GM23338 (cell line): ENCODE measurements around the gene EXOC2. TPM values are rescaled to one million over a fixed set of nuclear protein-coding genes. Genes with fewer than 3 reads are reported as not detected.

Experiments used
- ATAC-seq: fragments of 200-7000 bp; cut with Tn5 transposase; 3 replicates; pipeline ENCODE4 v1.9.1; 2020
- DNase-seq: peaks from one replicate; pipeline ENCODE4 v3.0.0-alpha.2; 2015; ENCODE audit warnings: low spot score
- H2AFZ ChIP-seq: fragments of 200-600 bp; sonication (generic); 2 replicates; pipeline ENCODE4 v1.8.0; 2016; ENCODE audit warnings: antibody characterized with exemption, mild to moderate bottlenecking, moderate library complexity
- H3F3A ChIP-seq: fragments of 200-600 bp; sonication (generic); replicated peaks from 2 replicates; pipeline ENCODE4 v1.8.0; 2017; ENCODE audit warnings: antibody characterized with exemption, mixed run types, low read depth
- H3K27ac ChIP-seq: fragments of 200-600 bp; sonication (generic); 2 replicates; pipeline ENCODE4 v1.6.1; 2016; ENCODE audit warnings: low read depth
- H3K27me3 ChIP-seq: fragments of 200-600 bp; sonication (generic); 2 replicates; pipeline ENCODE4 v1.8.0; 2016; ENCODE audit warnings: mild to moderate bottlenecking, mixed run types, moderate library complexity; ENCODE audit not compliant: insufficient read depth
- H3K36me3 ChIP-seq: fragments of 200-600 bp; sonication (generic); 2 replicates; pipeline ENCODE4 v1.8.0; 2016; ENCODE audit warnings: mild to moderate bottlenecking; ENCODE audit not compliant: insufficient read depth
- H3K4me1 ChIP-seq: fragments of 200-600 bp; sonication (generic); 2 replicates; pipeline ENCODE4 v1.8.0; 2016; ENCODE audit warnings: mild to moderate bottlenecking, moderate library complexity; ENCODE audit not compliant: insufficient read depth
- H3K4me2 ChIP-seq: fragments of 200-600 bp; sonication (generic); 2 replicates; pipeline ENCODE4 v1.7.1; 2017; ENCODE audit warnings: mixed run types
- H3K4me3 ChIP-seq: fragments of 200-600 bp; sonication (generic); 2 replicates; pipeline ENCODE4 v1.6.1; 2016; ENCODE audit warnings: mixed run types
- H3K79me2 ChIP-seq: fragments of 200-600 bp; sonication (generic); replicated peaks from 2 replicates; pipeline ENCODE4 v1.8.0; 2017; ENCODE audit warnings: mild to moderate bottlenecking; ENCODE audit not compliant: insufficient read depth
- H3K9me2 ChIP-seq: fragments of 200-600 bp; sonication (generic); 2 replicates; pipeline ENCODE4 v1.8.0; 2017; ENCODE audit not compliant: insufficient read depth
- H4K20me1 ChIP-seq: fragments of 200-600 bp; sonication (generic); replicated peaks from 2 replicates; pipeline ENCODE4 v1.8.0; 2017; ENCODE audit warnings: mild to moderate bottlenecking; ENCODE audit not compliant: insufficient read depth
- H3K27ac Mint-ChIP-seq: 2 replicates; pipeline ENCODE4 v1.8.0; 2020; ENCODE audit warnings: inconsistent platforms, mild to moderate bottlenecking, moderate library complexity, mixed read lengths
- H3K27me3 Mint-ChIP-seq: 3 replicates; pipeline ENCODE4 v1.8.0; 2022; ENCODE audit warnings: low read depth, mild to moderate bottlenecking, moderate library complexity, mixed read lengths, inconsistent platforms; ENCODE audit not compliant: insufficient read depth, poor library complexity
- H3K36me3 Mint-ChIP-seq: 3 replicates; pipeline ENCODE4 v1.8.0; 2021; ENCODE audit warnings: low read depth, mild to moderate bottlenecking, inconsistent platforms, moderate library complexity, mixed read lengths
- H3K4me1 Mint-ChIP-seq: 3 replicates; pipeline ENCODE4 v1.8.0; 2020; ENCODE audit warnings: mild to moderate bottlenecking, inconsistent platforms, mixed read lengths
- H3K4me3 Mint-ChIP-seq: 3 replicates; pipeline ENCODE4 v1.8.0; 2021; ENCODE audit warnings: moderate library complexity, mild to moderate bottlenecking, inconsistent platforms, mixed read lengths
- H3K9me3 Mint-ChIP-seq: 3 replicates; pipeline ENCODE4 v1.8.0; 2020; ENCODE audit warnings: moderate library complexity, mild to moderate bottlenecking, inconsistent platforms, mixed read lengths
- CREB1 ChIP-seq: fragments of 250-450 bp; sonication (Bioruptor Pico); IDR thresholded peaks from 2 replicates; pipeline ENCODE4 v1.5.0; 2020; ENCODE audit warnings: low read depth, mild to moderate bottlenecking, moderate library complexity
- ETS1 ChIP-seq: IDR thresholded peaks from 2 replicates; pipeline ENCODE4 v1.6.1; 2016; ENCODE audit warnings: antibody characterized with exemption
- NANOG ChIP-seq: IDR thresholded peaks from 2 replicates; pipeline ENCODE4 v1.6.1; 2016; ENCODE audit warnings: antibody characterized with exemption, borderline replicate concordance
- POLR2AphosphoS5 ChIP-seq: IDR thresholded peaks from 2 replicates; pipeline ENCODE4 v1.6.1; 2016; ENCODE audit warnings: antibody characterized with exemption, low read depth
- REST ChIP-seq: IDR thresholded peaks from one replicate; pipeline ENCODE4 v1.6.1; 2018; ENCODE audit warnings: antibody characterized with exemption; ENCODE audit not compliant: unreplicated experiment
- STAT1 ChIP-seq: IDR thresholded peaks from one replicate; pipeline ENCODE4 v1.6.1; 2016; ENCODE audit warnings: antibody characterized with exemption; ENCODE audit not compliant: unreplicated experiment
- ZNF331 ChIP-seq: fragments of 250-450 bp; sonication (Bioruptor Pico); IDR thresholded peaks from 2 replicates; pipeline ENCODE4 v1.5.0; 2020; ENCODE audit warnings: low read depth, mild to moderate bottlenecking, moderate library complexity
- polyA plus RNA-seq: library from polyadenylated mRNA; unstranded; fragments of >200 nt; fragmentation: Nextera tagmentation; extraction: Ambion mirVana; gene quantifications from 2 replicates; pipeline ENCODE4 v1.2.1, GENCODE V29; 2016
- total RNA-seq: library from RNA; depleted of rRNA; stranded (reverse); fragments of >200 nt; shearing (Covaris generic); gene quantifications from 2 replicates; pipeline ENCODE4 v1.2.3, GENCODE V29; 2014

Gene EXOC2
- total and polyA plus RNA-seq, 2 experiments from 2014 or later, result 28.7 to 93.6 TPM

DNA sequence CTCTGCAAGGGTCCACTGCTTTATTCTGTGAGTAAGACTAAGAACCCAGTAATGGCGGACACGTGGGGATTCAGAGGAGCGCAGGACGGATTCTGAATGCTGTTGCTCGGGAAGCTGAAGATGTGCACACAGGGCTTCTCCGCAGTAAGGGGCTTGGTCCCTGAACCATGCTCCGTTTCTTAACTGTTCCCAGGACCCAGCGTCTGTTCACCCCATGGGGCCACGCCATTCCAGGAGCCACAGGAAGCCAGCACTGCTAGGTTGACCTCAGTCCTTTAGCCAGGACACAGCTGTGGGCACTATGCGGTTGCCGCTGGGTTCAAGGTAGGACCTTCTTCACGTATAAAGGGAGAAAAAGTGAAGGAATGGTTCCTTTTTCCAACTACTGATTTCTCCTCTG, 241.6 kb downstream of the EXOC2 start:
- peaks cover 20% of the 10 kb centered on the region for H3K36me3 Mint-ChIP-seq
- H3K4me1 ChIP-seq, result no peaks in the 10 kb centered on the region
- H3K27ac ChIP-seq, result no peak overlapping the region
- H3F3A ChIP-seq, result no peaks in the 10 kb centered on the region
- no peak for ATAC-seq
- no peak overlapping the region for H3K4me2 ChIP-seq
- peaks cover 4% of the 10 kb centered on the region; the same call in 1 of the 3 replicates for H3K4me1 Mint-ChIP-seq
- no peaks in the 10 kb centered on the region for H3K27me3 ChIP-seq
- H3K36me3 ChIP-seq, result no peaks in the 10 kb centered on the region
- H3K9me3 Mint-ChIP-seq, result peaks cover 34% of the 10 kb centered on the region
- TF ChIP-seq NANOG (no peak), ETS1 (no peak)
- H4K20me1 ChIP-seq, result no peaks in the 10 kb centered on the region
- H3K4me3 ChIP-seq, result no peak overlapping the region
- H3K27ac Mint-ChIP-seq, result no peak overlapping the region
- no peak overlapping the region for H3K4me3 Mint-ChIP-seq
- H3K79me2 ChIP-seq, result no peaks in the 10 kb centered on the region
- DNase-seq, result no peak
- H3K9me2 ChIP-seq, result 0 out of 2 replicates have a peak, but pooled peaks cover 4% of the 10 kb centered on the region
- peaks cover 6% of the 10 kb centered on the region for H3K27me3 Mint-ChIP-seq
- H2AFZ ChIP-seq, result no peak overlapping the region

DNA sequence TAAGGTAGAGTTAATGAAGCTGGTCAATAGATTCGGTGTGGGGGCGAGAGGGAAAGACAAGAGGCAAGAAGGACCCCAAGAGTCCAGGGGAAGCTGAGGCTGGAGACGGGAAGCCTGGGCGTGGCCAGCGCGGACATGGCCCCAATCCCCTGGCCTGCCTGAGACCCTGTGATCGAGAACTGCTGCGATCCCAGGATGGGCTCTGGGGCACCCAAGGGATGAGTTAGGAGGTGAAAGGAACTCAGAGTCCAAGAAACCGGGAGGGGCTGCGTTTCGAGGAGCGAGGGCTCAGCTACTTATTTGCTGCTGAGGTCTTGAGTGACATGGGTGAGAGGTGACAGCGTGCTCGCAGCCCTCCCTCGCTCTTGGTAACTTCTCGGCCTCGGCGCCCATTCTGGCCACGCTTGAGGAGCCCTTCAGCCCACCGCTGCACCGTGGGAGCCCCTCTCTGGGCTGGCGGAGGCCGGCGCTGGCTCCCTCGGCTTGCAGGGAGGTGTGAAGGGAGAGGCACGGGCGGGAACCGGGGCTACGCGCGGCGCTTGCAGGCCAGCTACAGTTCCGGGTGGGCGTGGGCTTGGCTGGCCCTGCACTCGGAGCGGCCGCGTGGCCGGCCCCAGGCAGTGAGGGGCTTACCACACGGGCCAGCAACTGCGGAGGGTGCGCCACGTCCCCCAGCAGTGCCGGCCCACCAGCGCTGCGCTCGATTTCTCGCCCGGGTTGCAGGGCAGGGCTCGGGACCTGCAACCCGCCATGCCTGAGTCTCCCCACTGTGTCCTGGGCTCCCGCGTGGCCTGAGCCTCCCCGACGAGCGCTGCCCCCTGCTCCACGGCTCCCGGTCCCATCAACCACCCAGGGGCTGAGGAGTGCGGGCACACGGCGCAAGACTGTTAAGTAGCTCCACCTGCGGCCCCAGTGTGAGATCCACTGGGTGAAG, 243.2 kb downstream of the EXOC2 start:
- Histone ChIP-seq H3K9me2 (no peaks in the 10 kb centered on the region), H2AFZ (no peak overlapping the region), H3K27ac (no peak overlapping the region), H4K20me1 (no peaks in the 10 kb centered on the region), H3K27me3 (no peaks in the 10 kb centered on the region), H3K4me3 (no peak overlapping the region), H3K79me2 (no peaks in the 10 kb centered on the region), H3K4me2 (no peak overlapping the region), H3K4me1 (no peaks in the 10 kb centered on the region), H3K36me3 (no peaks in the 10 kb centered on the region), H3F3A (no peaks in the 10 kb centered on the region)
- Mint-ChIP-seq H3K27ac (no peak overlapping the region), H3K27me3 (peaks cover 6% of the 10 kb centered on the region), H3K36me3 (peaks cover 20% of the 10 kb centered on the region), H3K4me1 (peaks cover 6% of the 10 kb centered on the region; the same call in 2 of the 3 replicates), H3K9me3 (peaks cover 34% of the 10 kb centered on the region), H3K4me3 (no peak overlapping the region)
- DNase-seq (no peak), ATAC-seq (no peak)
- TF ChIP-seq STAT1 (no peak), REST (no peak), ETS1 (no peak), CREB1 (CRISPR knock-in tag) (no peak), NANOG (no peak), POLR2AphosphoS5 (no peak), ZNF331 (CRISPR knock-in tag) (no peak)
